ENCODE results near the gene LIMS2. TPM values are rescaled to one million over a fixed set of nuclear protein-coding genes. Genes with fewer than 3 reads are reported as not detected.

Gene LIMS2
- total RNA-seq, 6 experiments from 2014 or later, result 6.6 to 37.7 (median 19.5) TPM

- Histone ChIP-seq H3K4me1 (no peaks in the 10 kb centered on the region), H3K9me3 (no peaks in the 10 kb centered on the region), H3K4me3 (no peak overlapping the region), H3K36me3 (no peaks in the 10 kb centered on the region), H3K27me3 (no peaks in the 10 kb centered on the region), H3K27ac (no peak overlapping the region)
- TF ChIP-seq CTCF (IDR thresholded peaks at IDR 0.05), result no peak
- TF ChIP-seq POLR2A (IDR thresholded peaks at IDR 0.05), result no peak
- 93% methylated on average over 3 of the region's 3 CpGs for WGBS (ENCODE audit: insufficient coverage, low coverage, low lambda C conversion rate, missing lambda C conversion rate)
- DNase-seq (peak in 1 of 3 donors; percentile 17), ATAC-seq (no peak)
- intact Hi-C loops (cut with DNase I), result no loop called here
Observed at GRCh38 chr2:127589358-127589757, 86.0 kb downstream of the LIMS2 start.

Other genes with a start within 250 kb of the LIMS2 start
- gene IWS1, start 149.0 kb downstream of the LIMS2 start, total RNA-seq, result 10 to 100 TPM; 15.7 to 27.9 (median 20.1) TPM
- gene MYO7B, start 139.8 kb downstream of the LIMS2 start, total RNA-seq, result 1 to 10 TPM in 2 of 6 experiments, under 1 TPM in 3, not detected in 1; 0.21 to 2.7 (median 0.37) TPM
- not detected for gene GPR17, start 29.4 kb downstream of the LIMS2 start, total RNA-seq
- gene SFT2D3, start 26.0 kb upstream of the LIMS2 start, total RNA-seq, result 1 to 10 TPM; 1.6 to 4.7 (median 3.4) TPM
- 10 to 100 TPM; 15.6 to 38.3 (median 28.0) TPM for gene WDR33, start 135.6 kb upstream of the LIMS2 start, total RNA-seq
- 10 to 100 TPM; 10.1 to 21.5 (median 15.5) TPM for gene POLR2D, start 182.6 kb upstream of the LIMS2 start, total RNA-seq
- gene AMMECR1L, start 210.4 kb upstream of the LIMS2 start, total RNA-seq, result 1 to 10 TPM; 5.3 to 7.6 (median 6.7) TPM

Data from right lobe of liver (tissue), 6 donors.